ENCODE measurements around the gene SLC38A9. TPM values are rescaled to one million over a fixed set of nuclear protein-coding genes. Genes with fewer than 3 reads are reported as not detected.

SLC38A9 gene
- total RNA-seq, 2 experiments from 2014 or later: 25.6 to 27.6 TPM

- H3K9me3 Mint-ChIP-seq: no peaks in the 10 kb centered on the region
- POLR2A ChIA-PET: no interaction called here
- no peaks in the 10 kb centered on the region for H3K27me3 Mint-ChIP-seq
Measured at GRCh38 chr5:55626790-55627189, 85.3 kb downstream of the SLC38A9 start.

DNA sequence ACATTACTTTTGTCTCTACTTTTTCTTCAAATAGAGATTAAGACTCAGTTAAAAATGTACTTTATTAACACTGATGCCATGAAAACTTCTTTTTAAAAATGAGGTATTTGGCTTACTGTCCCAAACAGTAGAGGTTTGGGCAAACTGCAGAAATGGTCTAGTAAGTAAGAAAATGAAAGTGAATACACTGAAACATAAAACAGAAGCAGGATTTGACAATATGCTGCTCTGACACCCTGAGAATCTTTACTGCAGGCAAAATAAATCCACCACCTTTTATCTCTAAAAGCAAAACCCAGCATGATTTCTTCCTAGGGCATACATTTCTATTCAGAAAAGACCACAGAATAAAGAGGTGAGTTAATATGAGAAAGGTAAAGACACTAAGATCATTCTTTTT, 86.2 kb downstream of the SLC38A9 start:
- Mint-ChIP-seq H3K9me3 (no peaks in the 10 kb centered on the region), H3K4me1 (peaks cover 21% of the 10 kb centered on the region), H3K4me3 (peak overlapping the region; percentile 60), H3K27ac (peak overlapping the region; percentile 78), H3K36me3 (peaks cover 20% of the 10 kb centered on the region), H3K27me3 (no peaks in the 10 kb centered on the region)
- POLR2A ChIA-PET: no interaction called here
- DNase-seq (no peak), ATAC-seq (ENCODE audit: low read depth) (peak; percentile 73)

More at GRCh38 chr5:55626790-55627189, 85.3 kb downstream of the SLC38A9 start:
- no peak for DNase-seq
- Mint-ChIP-seq H3K36me3 (peaks cover 20% of the 10 kb centered on the region), H3K4me3 (no peak overlapping the region), H3K27ac (no peak overlapping the region), H3K4me1 (peaks cover 21% of the 10 kb centered on the region)
- no peak for ATAC-seq (ENCODE audit: low read depth)

GRCh38 chr5:55625589-55625909, 86.6 kb downstream of the SLC38A9 start:
- no peak for ATAC-seq (ENCODE audit: low read depth)
- peak overlapping the region; percentile 78 for H3K27ac Mint-ChIP-seq

DNA sequence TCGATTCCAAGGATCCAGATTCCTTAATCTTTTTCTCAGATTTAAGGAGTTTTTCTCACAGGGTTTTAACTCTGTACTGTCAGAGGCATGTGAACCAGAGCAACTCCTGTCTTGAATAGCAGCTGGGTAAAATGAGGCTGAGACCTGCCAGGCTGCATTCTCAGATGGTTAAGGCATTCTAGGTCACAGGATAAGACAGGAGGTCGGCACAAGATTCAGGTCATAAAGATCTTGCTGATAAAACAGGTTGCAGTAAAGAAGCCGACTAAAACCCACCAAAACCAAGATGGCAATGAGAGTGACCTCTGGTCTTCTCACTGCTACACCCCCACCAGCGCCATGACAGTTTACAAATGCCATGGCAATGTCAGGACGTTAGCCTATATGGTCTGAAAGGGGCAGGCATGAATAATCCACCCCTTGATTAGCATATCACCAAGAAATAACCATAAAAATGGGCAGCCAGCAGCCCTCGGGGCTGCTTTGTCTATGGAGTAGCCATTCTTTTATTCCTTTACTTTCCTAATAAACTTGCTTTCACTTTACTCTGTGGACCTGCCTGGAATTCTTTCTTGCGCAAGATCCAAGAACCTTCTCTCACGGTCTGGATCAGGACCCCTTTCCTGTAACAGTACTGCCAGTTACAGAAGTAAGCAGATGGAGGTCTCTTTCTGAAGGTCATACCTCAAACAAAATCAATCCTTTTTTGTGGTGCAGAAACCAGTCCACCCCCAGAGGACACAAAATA, 87.1 kb downstream of the SLC38A9 start:
- POLR2A ChIA-PET: no interaction called here
- no peak for DNase-seq
- Mint-ChIP-seq H3K4me1 (peaks cover 21% of the 10 kb centered on the region), H3K4me3 (peak overlapping the region; percentile 29), H3K36me3 (peaks cover 20% of the 10 kb centered on the region), H3K9me3 (no peaks in the 10 kb centered on the region), H3K27me3 (no peaks in the 10 kb centered on the region), H3K27ac (peak overlapping the region; percentile 78)
- ATAC-seq (ENCODE audit: low read depth): no peak

More at GRCh38 chr5:55625589-55625909, 86.6 kb downstream of the SLC38A9 start:
- Mint-ChIP-seq H3K36me3 (peaks cover 20% of the 10 kb centered on the region), H3K4me1 (peaks cover 21% of the 10 kb centered on the region), H3K9me3 (no peaks in the 10 kb centered on the region), H3K4me3 (peak overlapping the region; percentile 60), H3K27me3 (no peaks in the 10 kb centered on the region)
- DNase-seq: no peak
- POLR2A ChIA-PET: no interaction called here

GRCh38 chr5:55623789-55624188, 88.3 kb downstream of the SLC38A9 start:
- H3K4me1 Mint-ChIP-seq: peaks cover 21% of the 10 kb centered on the region
- no peak for DNase-seq
- H3K4me3 Mint-ChIP-seq: no peak overlapping the region
- POLR2A ChIA-PET: interaction anchor here (0.6 kb wide), 1 partner anchor 321 kb away, joined by 3 read pairs; no protein-coding TSS in a partner anchor
- no peaks in the 10 kb centered on the region for H3K9me3 Mint-ChIP-seq
- H3K27me3 Mint-ChIP-seq: no peaks in the 10 kb centered on the region
- no peak overlapping the region for H3K27ac Mint-ChIP-seq
- no peak for ATAC-seq (ENCODE audit: low read depth)
- peaks cover 16% of the 10 kb centered on the region for H3K36me3 Mint-ChIP-seq

GRCh38 chr5:55622460-55622859, 89.7 kb downstream of the SLC38A9 start:
- no peaks in the 10 kb centered on the region for H3K9me3 Mint-ChIP-seq
- DNase-seq: no peak
- no peak overlapping the region for H3K27ac Mint-ChIP-seq
- no peak for ATAC-seq (ENCODE audit: low read depth)
- peaks cover 21% of the 10 kb centered on the region for H3K4me1 Mint-ChIP-seq
- POLR2A ChIA-PET: no interaction called here
- H3K4me3 Mint-ChIP-seq: no peak overlapping the region
- H3K27me3 Mint-ChIP-seq: no peaks in the 10 kb centered on the region
- peaks cover 15% of the 10 kb centered on the region for H3K36me3 Mint-ChIP-seq

GRCh38 chr5:55621229-55621628, 90.9 kb downstream of the SLC38A9 start:
- Mint-ChIP-seq H3K27ac (no peak overlapping the region), H3K27me3 (no peaks in the 10 kb centered on the region), H3K4me3 (no peak overlapping the region)

DNA sequence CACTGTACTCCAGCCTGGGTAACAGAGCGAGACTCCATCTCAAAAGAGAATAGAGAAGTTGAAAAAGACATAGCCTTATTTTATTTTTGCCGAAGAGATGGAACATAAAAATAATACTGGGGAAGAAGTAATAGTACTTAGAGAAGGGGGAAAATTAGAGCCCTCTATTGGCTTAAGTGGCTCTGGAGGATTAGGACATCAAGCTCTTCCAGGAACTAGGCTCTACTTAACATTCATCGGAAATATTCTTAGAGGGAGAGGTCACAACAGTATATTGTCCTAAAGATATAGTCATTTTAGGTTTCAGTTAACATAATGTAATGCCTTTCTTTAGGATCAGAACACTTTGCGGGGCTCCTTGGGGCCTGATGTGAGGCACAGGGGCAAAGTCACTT, 91.4 kb downstream of the SLC38A9 start:
- no peak for ATAC-seq (ENCODE audit: low read depth)
- Mint-ChIP-seq H3K4me1 (peaks cover 6% of the 10 kb centered on the region), H3K4me3 (no peak overlapping the region), H3K9me3 (no peaks in the 10 kb centered on the region), H3K36me3 (peaks cover 14% of the 10 kb centered on the region), H3K27ac (no peak overlapping the region), H3K27me3 (peaks cover 2% of the 10 kb centered on the region)
- POLR2A ChIA-PET: no interaction called here
- no peak for DNase-seq

More at GRCh38 chr5:55621229-55621628, 90.9 kb downstream of the SLC38A9 start:
- H3K4me1 Mint-ChIP-seq: peaks cover 11% of the 10 kb centered on the region
- no peaks in the 10 kb centered on the region for H3K9me3 Mint-ChIP-seq
- POLR2A ChIA-PET: no interaction called here
- no peak for ATAC-seq (ENCODE audit: low read depth)
- DNase-seq: no peak
- H3K36me3 Mint-ChIP-seq: peaks cover 13% of the 10 kb centered on the region

DNA sequence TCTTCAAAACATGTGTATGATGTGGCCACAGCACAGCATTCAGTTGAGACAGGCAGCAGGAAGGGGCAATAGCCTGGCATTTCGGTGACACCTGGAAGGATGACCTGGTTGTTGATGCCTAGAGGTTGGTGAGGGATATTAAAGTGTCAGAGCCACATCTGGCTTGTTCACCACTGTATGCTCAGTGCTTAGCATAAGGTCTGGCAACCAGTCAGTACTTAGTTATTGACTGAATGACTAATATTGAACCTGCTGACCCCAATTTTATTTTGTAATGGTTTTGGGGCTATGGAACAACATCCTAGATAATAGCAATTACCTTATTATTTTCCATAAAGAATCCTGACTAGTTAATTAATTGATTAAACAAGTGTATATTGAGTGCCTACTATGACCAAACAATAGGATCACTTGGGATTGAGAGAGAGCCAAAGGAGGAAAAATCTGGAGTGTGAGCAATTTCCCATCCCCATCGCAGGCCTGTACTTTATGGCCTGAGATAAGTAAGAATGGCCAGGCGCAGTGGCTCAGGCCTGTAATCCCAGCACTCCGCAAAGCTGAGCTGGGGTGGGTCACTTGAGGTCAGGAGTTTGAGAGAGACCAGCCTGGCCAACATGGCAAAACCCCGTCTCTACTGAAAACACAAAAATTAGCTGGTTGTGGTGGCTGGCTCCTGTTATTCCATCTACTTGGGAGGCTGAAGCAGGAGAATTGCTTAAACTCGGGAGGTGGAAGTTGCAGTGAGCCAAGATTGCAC, 91.9 kb downstream of the SLC38A9 start:
- peaks cover under 1% of the 10 kb centered on the region for H3K4me1 Mint-ChIP-seq
- ATAC-seq (ENCODE audit: low read depth) (no peak), DNase-seq (no peak)
- no peak overlapping the region for H3K27ac Mint-ChIP-seq
- peaks cover 10% of the 10 kb centered on the region for H3K36me3 Mint-ChIP-seq
- no peak overlapping the region for H3K4me3 Mint-ChIP-seq
- H3K9me3 Mint-ChIP-seq: no peaks in the 10 kb centered on the region
- POLR2A ChIA-PET: no interaction called here
- peaks cover 2% of the 10 kb centered on the region for H3K27me3 Mint-ChIP-seq

DNA sequence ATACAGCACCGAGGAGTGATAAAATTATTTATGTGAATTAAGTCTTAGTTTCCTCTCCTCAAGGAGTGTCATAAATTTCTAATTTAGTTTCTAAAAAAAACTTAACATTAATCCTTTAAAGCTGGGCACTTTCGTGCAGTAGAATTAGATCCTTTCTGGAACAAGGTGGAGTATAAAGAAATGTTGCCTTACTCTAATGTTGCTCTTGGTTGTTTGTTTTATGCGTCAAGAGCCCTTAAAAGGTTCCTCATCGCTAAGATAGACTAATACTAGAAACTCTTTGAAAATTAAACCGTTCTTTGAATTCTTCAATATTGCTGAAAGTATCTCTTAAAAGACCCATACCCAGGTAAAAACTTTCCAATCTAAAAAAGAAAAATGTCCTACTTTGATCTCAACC, 93.8 kb downstream of the SLC38A9 start:
- H3K27ac Mint-ChIP-seq: no peak overlapping the region
- H3K27me3 Mint-ChIP-seq: peaks cover 2% of the 10 kb centered on the region
- no peaks in the 10 kb centered on the region for H3K4me1 Mint-ChIP-seq
- DNase-seq: no peak
- no peak overlapping the region for H3K4me3 Mint-ChIP-seq
- peaks cover 2% of the 10 kb centered on the region for H3K9me3 Mint-ChIP-seq
- H3K36me3 Mint-ChIP-seq: peaks cover 6% of the 10 kb centered on the region
- ATAC-seq (ENCODE audit: low read depth): no peak
- POLR2A ChIA-PET: no interaction called here

DNA sequence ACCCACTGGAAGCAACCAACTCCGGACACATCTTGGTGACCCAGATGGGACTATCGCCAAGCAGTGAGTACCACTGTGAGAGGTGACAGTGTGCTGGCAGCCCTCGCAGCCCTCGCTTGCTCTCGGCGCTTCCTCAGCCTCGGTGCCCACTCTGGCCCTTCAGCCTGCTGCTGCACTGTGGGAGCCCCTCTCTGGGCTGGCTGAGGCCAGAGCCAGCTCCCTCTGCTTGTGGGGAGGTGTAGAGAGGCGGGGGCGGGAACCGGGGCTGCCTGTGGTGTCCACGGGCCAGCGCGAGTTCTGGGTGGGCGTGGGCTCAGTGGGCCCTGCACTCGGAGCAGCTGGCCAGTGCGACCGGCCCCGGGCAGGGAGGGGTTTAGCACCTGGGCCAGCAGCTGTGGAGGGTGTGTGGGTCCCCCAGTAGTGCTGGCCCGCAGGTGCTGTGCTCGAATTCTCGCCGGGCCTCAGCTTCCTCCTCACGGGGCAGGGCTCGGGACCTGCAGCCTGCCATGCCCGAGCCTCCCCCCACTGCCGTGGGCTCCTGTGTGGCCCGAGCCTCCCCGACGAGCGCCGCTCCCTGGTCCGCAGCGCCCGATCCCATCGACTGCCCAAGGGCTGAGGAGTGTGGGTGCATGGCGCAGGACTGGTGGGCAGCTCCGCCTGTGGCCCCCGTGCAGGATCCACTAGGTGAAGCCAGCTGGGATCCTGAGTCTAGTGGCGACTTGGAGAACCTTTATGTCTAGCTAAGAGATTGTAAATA, 98.8 kb downstream of the SLC38A9 start:
- POLR2A ChIA-PET: interaction anchor here (0.6 kb wide), 1 partner anchor 40 kb away, joined by 3 read pairs; no protein-coding TSS in a partner anchor

DNA sequence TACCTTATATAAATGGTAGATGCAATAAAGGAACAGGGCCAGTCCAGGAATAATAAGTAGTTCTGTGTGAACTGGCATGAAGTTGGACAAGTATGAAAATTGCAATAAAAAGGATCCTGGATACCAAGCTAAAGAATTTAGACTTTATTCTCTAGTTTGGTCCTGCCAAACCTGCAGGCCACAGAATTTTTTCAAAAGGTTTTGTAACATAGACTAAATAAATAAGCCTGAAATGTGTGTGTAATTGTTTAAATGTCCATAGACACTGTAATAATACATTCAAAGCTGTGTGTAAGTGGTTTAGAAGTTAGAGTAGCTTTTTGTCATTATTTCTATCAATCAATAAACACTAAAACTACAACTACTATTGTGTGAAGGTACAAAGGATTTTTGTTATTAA, 101.6 kb downstream of the SLC38A9 start:
- peaks cover 3% of the 10 kb centered on the region for H3K36me3 Mint-ChIP-seq
- H3K4me1 Mint-ChIP-seq: peaks cover 14% of the 10 kb centered on the region
- DNase-seq: no peak
- no peaks in the 10 kb centered on the region for H3K27me3 Mint-ChIP-seq
- no peak overlapping the region for H3K4me3 Mint-ChIP-seq
- no peak for ATAC-seq (ENCODE audit: low read depth)
- H3K9me3 Mint-ChIP-seq: peaks cover 2% of the 10 kb centered on the region
- H3K27ac Mint-ChIP-seq: no peak overlapping the region
- POLR2A ChIA-PET: no interaction called here

More for the DNA sequence above, 98.8 kb downstream of the SLC38A9 start:
- no peak overlapping the region for H3K27ac Mint-ChIP-seq
- ATAC-seq (ENCODE audit: low read depth): no peak
- peaks cover 2% of the 10 kb centered on the region for H3K9me3 Mint-ChIP-seq
- H3K4me1 Mint-ChIP-seq: peaks cover 9% of the 10 kb centered on the region
- H3K4me3 Mint-ChIP-seq: no peak overlapping the region
- H3K27me3 Mint-ChIP-seq: peaks cover 2% of the 10 kb centered on the region
- H3K36me3 Mint-ChIP-seq: peaks cover 6% of the 10 kb centered on the region
- DNase-seq: no peak

DNA sequence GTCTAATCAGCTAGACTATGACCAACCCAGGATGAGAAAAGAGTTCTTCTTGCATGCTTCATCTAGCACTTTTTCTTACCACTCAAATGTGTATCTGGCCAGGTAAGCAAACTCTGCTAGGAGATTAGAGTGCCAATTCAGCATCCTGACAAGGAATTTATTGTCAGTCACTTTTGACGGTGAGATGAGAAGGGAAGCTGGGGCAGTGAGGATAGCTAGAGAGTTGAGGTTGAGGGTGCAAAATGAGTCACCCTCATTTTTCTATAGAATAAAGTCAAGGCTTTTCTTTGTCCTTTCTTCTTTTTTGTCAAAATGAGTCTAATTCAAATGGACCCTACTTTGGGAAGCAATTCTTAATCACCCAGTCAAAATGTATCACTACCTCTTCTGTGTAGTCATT, 102.7 kb downstream of the SLC38A9 start:
- no peak overlapping the region for H3K27ac Mint-ChIP-seq
- DNase-seq (no peak), ATAC-seq (ENCODE audit: low read depth) (no peak)
- peaks cover 15% of the 10 kb centered on the region for H3K4me1 Mint-ChIP-seq
- H3K9me3 Mint-ChIP-seq: peaks cover under 1% of the 10 kb centered on the region
- POLR2A ChIA-PET: no interaction called here
- no peak overlapping the region for H3K4me3 Mint-ChIP-seq
- H3K36me3 Mint-ChIP-seq: peaks cover under 1% of the 10 kb centered on the region
- H3K27me3 Mint-ChIP-seq: no peaks in the 10 kb centered on the region
